Left lung (tissue), 10 donors: ENCODE results near the gene DHX30. TPM values are rescaled to one million over a fixed set of nuclear protein-coding genes. Genes with fewer than 3 reads are reported as not detected.

Experiments
- ATAC-seq: fragments of 200-7000 bp; cut with Tn5 transposase; one replicate; pipeline ENCODE4 v1.9.1; 2020; ENCODE audit warnings: moderate library complexity
- DNase-seq, 4 donors: peaks; one replicate each; pipeline ENCODE4 v3.0.0-alpha.2; 2013 to 2020
- H3K27ac ChIP-seq, 2 donors: fragments of 200-600 bp; sonication (generic) in 1 of 2; one replicate each; pipeline versions ENCODE4 v1.5.0 to v1.8.0; 2020 to 2021
- H3K27me3 ChIP-seq, 2 donors: fragments of 200-600 bp; sonication (generic) in 1 of 2; one replicate each; pipeline versions ENCODE4 v1.5.0 to v1.8.0; 2020 to 2021
- H3K36me3 ChIP-seq, 2 donors: fragments of 200-600 bp; sonication (generic) in 1 of 2; one replicate each; pipeline versions ENCODE4 v1.5.0 to v1.8.0; 2020 to 2021
- H3K4me1 ChIP-seq, 2 donors: fragments of 200-600 bp; one replicate each; pipeline ENCODE4 v1.8.0; 2021
- H3K4me3 ChIP-seq, 2 donors: fragments of 200-600 bp; sonication (generic) in 1 of 2; one replicate each; pipeline versions ENCODE4 v1.5.0 to v1.8.0; 2020 to 2021; ENCODE audit warnings: mild to moderate bottlenecking in 1 of 2
- H3K9me3 ChIP-seq, 2 donors: fragments of 200-600 bp; sonication (generic) in 1 of 2; one replicate each; pipeline versions ENCODE4 v1.5.0 to v1.8.0; 2020 to 2021
- CTCF ChIP-seq, 2 donors: fragments of 200-600 bp; sonication (generic) in 1 of 2; IDR thresholded peaks; one replicate each; pipeline versions ENCODE4 v1.5.0 to v1.8.0; 2021; ENCODE audit warnings: antibody characterized with exemption in 2 of 2
- intact Hi-C, 2 donors: fragments of 100-400 bp; cut with DNase I; formaldehyde crosslinking; loops; one replicate each; pipeline versions ENCODE4 v1.11.2 to v1.14.2; 2022
- polyA plus RNA-seq, 6 donors: library from polyadenylated mRNA; unstranded; fragments of 120-200 nt; gene quantifications; one replicate each; pipeline ENCODE4 v1.2.1, GENCODE V29; 2013; ENCODE audit not compliant: insufficient read length in 6 of 6
- total RNA-seq, 2 donors: library from RNA; stranded (reverse); fragmentation: NEBNext Ultra II Directional; extraction: Animal tissue kit (Norgen Biotek cat#: 25700); gene quantifications; one replicate each; pipeline ENCODE4 v1.2.1, GENCODE V29; 2021
- donor health status: DM: no; HTN: yes; CAD: no.
- donor health status: DM: no; HTN: no; CAD: no.

Gene DHX30
- total and polyA plus RNA-seq, 8 donors, result 52.0 to 66.6 (median 58.7) TPM

- H3K4me1 ChIP-seq, result peaks cover 0 to 4% of the 10 kb centered on the region in 2 donors
- no peak overlapping the region for H3K4me3 ChIP-seq
- ATAC-seq (no peak), DNase-seq (no peak)
- no peaks in the 10 kb centered on the region for H3K9me3 ChIP-seq
- H3K27me3 ChIP-seq, result no peaks in the 10 kb centered on the region
- H3K36me3 ChIP-seq, result peaks cover 0 to 94% of the 10 kb centered on the region in 2 donors
- intact Hi-C loops, result no loop called here
- no peak for TF ChIP-seq CTCF (IDR thresholded peaks at IDR 0.05)
- H3K27ac ChIP-seq, result no peak overlapping the region
These were observed 70.0 kb downstream of the DHX30 start for GRCh38 chr3:47872916-47873315.

GRCh38 chr3:47874438-47874837 is 71.5 kb downstream of the DHX30 start:
- peaks cover 0 to 4% of the 10 kb centered on the region in 2 donors for H3K4me1 ChIP-seq
- H3K9me3 ChIP-seq, result no peaks in the 10 kb centered on the region
- H3K27me3 ChIP-seq, result no peaks in the 10 kb centered on the region
- TF ChIP-seq CTCF (IDR thresholded peaks at IDR 0.05), result no peak
- ATAC-seq (no peak), DNase-seq (no peak)
- H3K27ac ChIP-seq, result no peak overlapping the region
- H3K36me3 ChIP-seq, result peaks cover 0 to 79% of the 10 kb centered on the region in 2 donors
- intact Hi-C loops, result no loop called here
- no peak overlapping the region for H3K4me3 ChIP-seq

- Histone ChIP-seq H3K27ac (no peak overlapping the region), H3K9me3 (no peaks in the 10 kb centered on the region), H3K4me3 (no peak overlapping the region), H3K27me3 (no peaks in the 10 kb centered on the region), H3K36me3 (peaks cover 0 to 74% of the 10 kb centered on the region in 2 donors), H3K4me1 (peaks cover 0 to 4% of the 10 kb centered on the region in 2 donors)
- no peak for TF ChIP-seq CTCF (IDR thresholded peaks at IDR 0.05)
- ATAC-seq (no peak), DNase-seq (no peak)
- intact Hi-C loops, result no loop called here
These were observed 72.0 kb downstream of the DHX30 start for GRCh38 chr3:47874913-47875312.

GRCh38 chr3:47877290-47877689 is 74.4 kb downstream of the DHX30 start:
- H3K27ac ChIP-seq, result no peak overlapping the region
- no peak overlapping the region for H3K4me3 ChIP-seq
- no peak for DNase-seq
- H3K27me3 ChIP-seq, result no peaks in the 10 kb centered on the region
- intact Hi-C loops, result no loop called here
- H3K4me1 ChIP-seq, result peaks cover 0 to 4% of the 10 kb centered on the region in 2 donors
- H3K9me3 ChIP-seq, result no peaks in the 10 kb centered on the region
- peaks cover 0 to 50% of the 10 kb centered on the region in 2 donors for H3K36me3 ChIP-seq
- no peak for TF ChIP-seq CTCF (IDR thresholded peaks at IDR 0.05)
- ATAC-seq, result no peak

- Histone ChIP-seq H3K4me1 (peaks cover 0 to 4% of the 10 kb centered on the region in 2 donors), H3K4me3 (no peak overlapping the region), H3K9me3 (no peaks in the 10 kb centered on the region), H3K36me3 (peaks cover 0 to 46% of the 10 kb centered on the region in 2 donors), H3K27me3 (no peaks in the 10 kb centered on the region), H3K27ac (no peak overlapping the region)
- DNase-seq, result no peak
- no peak for TF ChIP-seq CTCF (IDR thresholded peaks at IDR 0.05)
- intact Hi-C loops, result no loop called here
- ATAC-seq, result no peak
These were observed 74.8 kb downstream of the DHX30 start for GRCh38 chr3:47877719-47878118.
